ENCODE measurements around the gene PHF2. TPM values are rescaled to one million over a fixed set of nuclear protein-coding genes. Genes with fewer than 3 reads are reported as not detected.

PHF2 gene
- total RNA-seq, 2 donors from 2014 or later: 15.0 to 19.8 TPM

GRCh38 chr9:93572221-93572620 lies 4.2 kb upstream of the PHF2 start:
- ATAC-seq: no peak
- no peak overlapping the region for H3K4me3 ChIP-seq
- WGBS, 2 donors: 96% methylated on average over 2 of the region's 2 CpGs
- intact Hi-C loops (cut with DNase I): no loop called here
- no peaks in the 10 kb centered on the region for H3K9me3 ChIP-seq
- no peak for DNase-seq
- peaks cover 14% of the 10 kb centered on the region for H3K4me1 ChIP-seq
- no peaks in the 10 kb centered on the region for H3K36me3 ChIP-seq (replicated peaks in 1 of 2; ENCODE audit: insufficient read depth in 1 of 2, low read depth in 2 of 2)
- no peaks in the 10 kb centered on the region for H3K27me3 ChIP-seq
- H3K27ac ChIP-seq: no peak overlapping the region
- no peak for TF ChIP-seq POLR2A (IDR thresholded peaks at IDR 0.05)
- TF ChIP-seq, protein P1, sequence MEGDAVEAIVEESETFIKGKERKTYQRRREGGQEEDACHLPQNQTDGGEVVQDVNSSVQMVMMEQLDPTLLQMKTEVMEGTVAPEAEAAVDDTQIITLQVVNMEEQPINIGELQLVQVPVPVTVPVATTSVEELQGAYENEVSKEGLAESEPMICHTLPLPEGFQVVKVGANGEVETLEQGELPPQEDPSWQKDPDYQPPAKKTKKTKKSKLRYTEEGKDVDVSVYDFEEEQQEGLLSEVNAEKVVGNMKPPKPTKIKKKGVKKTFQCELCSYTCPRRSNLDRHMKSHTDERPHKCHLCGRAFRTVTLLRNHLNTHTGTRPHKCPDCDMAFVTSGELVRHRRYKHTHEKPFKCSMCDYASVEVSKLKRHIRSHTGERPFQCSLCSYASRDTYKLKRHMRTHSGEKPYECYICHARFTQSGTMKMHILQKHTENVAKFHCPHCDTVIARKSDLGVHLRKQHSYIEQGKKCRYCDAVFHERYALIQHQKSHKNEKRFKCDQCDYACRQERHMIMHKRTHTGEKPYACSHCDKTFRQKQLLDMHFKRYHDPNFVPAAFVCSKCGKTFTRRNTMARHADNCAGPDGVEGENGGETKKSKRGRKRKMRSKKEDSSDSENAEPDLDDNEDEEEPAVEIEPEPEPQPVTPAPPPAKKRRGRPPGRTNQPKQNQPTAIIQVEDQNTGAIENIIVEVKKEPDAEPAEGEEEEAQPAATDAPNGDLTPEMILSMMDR (IDR thresholded peaks at IDR 0.05): no peak

DNA sequence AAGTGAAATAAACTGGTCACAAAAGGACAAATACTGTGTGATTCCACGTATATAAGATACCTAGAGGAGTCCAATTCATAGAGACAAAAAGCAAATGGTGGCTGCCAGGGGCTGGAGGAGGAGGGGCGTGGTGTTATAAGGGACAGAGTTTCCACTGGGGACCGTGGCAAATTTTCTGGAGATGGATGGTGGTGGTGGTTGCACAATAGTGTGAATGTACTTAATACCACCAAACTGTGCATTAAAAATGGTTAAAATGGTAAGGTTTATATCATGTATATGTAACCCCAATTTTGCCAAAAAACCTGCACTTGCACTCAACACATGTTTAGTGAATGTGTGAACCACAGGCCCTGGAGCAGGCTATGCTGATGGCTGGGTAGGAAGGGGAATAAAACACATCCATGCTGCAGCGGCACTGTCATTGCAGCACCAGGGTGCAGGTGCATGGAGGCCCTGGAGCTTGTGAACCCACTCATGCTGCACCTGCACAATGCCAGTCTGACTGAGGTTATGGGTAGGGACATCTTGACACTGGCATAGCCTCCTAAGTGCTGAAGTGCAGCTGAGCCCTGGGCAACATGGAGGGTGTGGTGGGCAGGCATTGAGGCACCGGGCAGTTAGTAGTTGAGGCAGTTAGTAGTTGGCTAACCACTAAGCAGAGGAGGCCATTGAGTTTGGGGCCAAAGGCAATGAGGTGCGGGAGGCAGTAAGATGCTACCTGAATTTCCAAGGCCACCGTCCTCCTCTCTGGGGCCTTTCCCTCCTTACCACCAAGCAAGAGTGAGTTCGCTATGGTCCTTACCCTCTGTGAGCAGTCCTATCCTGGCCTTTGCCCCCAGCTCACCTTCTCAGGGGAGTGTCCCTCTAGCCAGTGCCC lies 3.5 kb upstream of the PHF2 start:
- H3K4me1 ChIP-seq: peaks cover 14% of the 10 kb centered on the region
- H3K27me3 ChIP-seq: no peaks in the 10 kb centered on the region
- no peak overlapping the region for H3K27ac ChIP-seq
- no peak for ATAC-seq
- WGBS, 2 donors: 90 to 94% methylated on average over 7 to 8 of the region's 8 CpGs
- DNase-seq: no peak
- H3K36me3 ChIP-seq (replicated peaks in 1 of 2; ENCODE audit: insufficient read depth in 1 of 2, low read depth in 2 of 2): no peaks in the 10 kb centered on the region
- no peaks in the 10 kb centered on the region for H3K9me3 ChIP-seq
- TF ChIP-seq, protein P1 (IDR thresholded peaks at IDR 0.05): no peak
- no peak for TF ChIP-seq POLR2A (IDR thresholded peaks at IDR 0.05)
- H3K4me3 ChIP-seq: no peak overlapping the region
- intact Hi-C loops (cut with DNase I): no loop called here

DNA sequence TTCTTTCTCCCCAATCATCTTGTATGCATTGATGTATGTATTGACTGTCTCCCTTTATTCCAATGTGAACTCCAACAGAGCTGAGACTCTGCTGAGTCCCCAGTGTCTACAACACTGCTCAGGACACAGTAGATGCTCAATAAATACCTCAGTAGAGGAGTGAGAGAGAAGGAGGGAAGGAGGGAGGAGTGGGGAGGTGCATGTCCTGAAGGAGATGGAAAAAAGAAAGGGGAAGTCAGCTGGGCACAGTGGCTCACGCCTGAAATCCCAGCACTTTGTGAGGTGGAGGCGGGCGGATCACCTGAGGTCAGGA lies 2.9 kb upstream of the PHF2 start:
- H3K4me3 ChIP-seq: no peak overlapping the region
- no peak for TF ChIP-seq POLR2A (IDR thresholded peaks at IDR 0.05)
- TF ChIP-seq, protein P1 (IDR thresholded peaks at IDR 0.05): no peak
- H3K27ac ChIP-seq: no peak overlapping the region
- no peaks in the 10 kb centered on the region for H3K27me3 ChIP-seq
- H3K36me3 ChIP-seq (replicated peaks in 1 of 2; ENCODE audit: insufficient read depth in 1 of 2, low read depth in 2 of 2): no peaks in the 10 kb centered on the region
- ATAC-seq (no peak), DNase-seq (no peak)
- H3K4me1 ChIP-seq: peaks cover 20% of the 10 kb centered on the region
- no peaks in the 10 kb centered on the region for H3K9me3 ChIP-seq
- 87 to 97% methylated on average over 3 of the region's 3 CpGs for WGBS, 2 donors
- intact Hi-C loops (cut with DNase I): no loop called here

DNA sequence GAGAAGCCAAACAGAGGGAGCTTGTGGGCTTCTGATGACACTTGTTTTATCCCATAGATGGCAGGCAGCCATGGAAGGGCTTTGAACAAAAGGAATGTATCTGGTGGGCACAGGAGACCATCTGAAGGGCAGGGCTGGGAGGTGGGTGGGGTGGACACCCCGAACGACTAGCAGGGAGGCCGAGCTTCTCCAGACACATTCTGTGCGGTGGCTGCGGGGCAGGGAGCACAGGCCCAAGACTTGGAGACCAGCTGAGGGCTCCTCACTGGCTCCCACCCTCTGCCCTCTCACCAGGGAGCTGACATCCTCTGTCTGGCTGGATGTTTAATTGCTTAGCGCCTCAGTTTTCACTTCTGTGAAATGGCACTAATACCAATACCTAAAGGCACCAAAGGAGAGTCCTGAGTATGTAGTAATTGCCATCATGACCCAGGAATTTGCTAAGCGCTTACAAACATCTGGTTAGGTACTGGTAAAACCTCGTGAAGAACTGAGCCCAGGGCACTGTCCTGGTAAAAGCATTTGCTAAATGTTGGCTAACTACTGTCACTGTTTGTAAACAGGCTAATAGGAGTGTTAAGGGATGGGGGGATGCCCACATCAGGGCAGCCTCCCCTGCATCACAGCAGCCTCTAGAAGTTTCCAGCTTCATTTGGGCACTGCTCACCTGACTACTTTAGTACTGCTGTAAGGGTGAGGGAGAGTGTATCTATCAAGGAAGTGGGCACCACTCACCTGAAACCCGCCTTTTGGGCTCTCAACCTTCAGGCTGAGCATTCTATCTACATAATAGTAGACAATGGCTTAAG lies 2.1 kb upstream of the PHF2 start:
- ATAC-seq (no peak), DNase-seq (no peak)
- no peaks in the 10 kb centered on the region for H3K9me3 ChIP-seq
- 83 to 89% methylated on average over 9 of the region's 9 CpGs for WGBS, 2 donors
- no peak for TF ChIP-seq POLR2A (IDR thresholded peaks at IDR 0.05)
- H3K4me1 ChIP-seq: peaks cover 27% of the 10 kb centered on the region
- intact Hi-C loops (cut with DNase I): no loop called here
- H3K36me3 ChIP-seq (replicated peaks in 1 of 2; ENCODE audit: insufficient read depth in 1 of 2, low read depth in 2 of 2): no peaks in the 10 kb centered on the region
- H3K4me3 ChIP-seq: no peak overlapping the region
- no peak overlapping the region for H3K27ac ChIP-seq
- no peaks in the 10 kb centered on the region for H3K27me3 ChIP-seq

Measured in body of pancreas (tissue), 4 donors.